ENCODE measurements around the gene FOXP4.
"Not testable (repeated sequence)": the region's sequence is repeated elsewhere in the genome, so short reads cannot be mapped to it uniquely, and the experiment has no call there.

Gene FOXP4

DNA sequence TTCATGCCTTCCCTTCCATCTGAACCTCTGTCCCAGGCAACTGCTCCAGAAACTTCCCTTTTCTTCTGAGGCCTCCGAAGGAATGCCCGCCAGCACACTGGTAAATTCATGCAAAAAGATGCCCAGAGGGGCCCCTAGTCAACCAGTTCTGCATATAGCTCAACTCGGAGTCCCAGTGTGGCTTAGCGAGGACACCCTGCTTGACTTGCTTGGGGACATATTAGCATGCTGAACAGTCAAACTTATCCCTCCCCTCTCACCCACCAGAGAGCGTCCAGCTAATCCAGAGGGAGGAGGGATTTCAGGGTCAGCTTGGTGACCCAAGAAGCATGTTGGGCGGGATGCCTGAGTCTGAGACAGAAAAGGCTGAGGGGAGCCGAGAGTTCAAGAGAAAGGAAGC lies 69.1 kb downstream of the FOXP4 start:
- DNase-seq (ENCODE audit: insufficient read length), result no peak
- FAIRE-seq, result no peak
- TF ChIP-seq POLR2AphosphoS5 (IDR thresholded peaks at IDR 0.05; ENCODE audit: low read depth, low read length) (no peak), TAF1 (IDR thresholded peaks at IDR 0.05; ENCODE audit: borderline replicate concordance, low read depth, low read length) (no peak)

DNA sequence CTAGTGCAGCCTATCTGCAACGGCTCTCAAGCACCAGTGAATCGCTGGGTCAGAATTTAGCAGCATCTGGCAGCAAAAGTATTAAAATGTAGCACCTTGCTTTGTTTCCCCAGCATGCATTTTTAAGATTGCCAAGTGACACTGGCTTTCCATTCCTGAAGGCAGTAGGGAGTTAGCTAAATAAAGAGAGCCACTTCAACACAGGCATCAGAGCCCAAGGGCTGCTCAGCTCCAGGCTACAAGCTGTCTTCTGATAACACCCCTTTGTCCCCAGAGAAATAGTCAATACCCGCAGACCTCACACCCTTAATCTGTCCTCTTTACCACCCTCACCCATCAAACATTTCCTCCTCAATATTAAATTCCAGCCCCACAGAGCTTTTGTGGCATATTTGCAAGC lies 72.4 kb downstream of the FOXP4 start:
- DNase-seq (ENCODE audit: insufficient read length) (no peak), FAIRE-seq (no peak)
- TF ChIP-seq TAF1 (IDR thresholded peaks at IDR 0.05; ENCODE audit: borderline replicate concordance, low read depth, low read length), result no peak
- TF ChIP-seq POLR2AphosphoS5 (IDR thresholded peaks at IDR 0.05; ENCODE audit: low read depth, low read length), result no peak
- no peak for TF ChIP-seq POLR2A (IDR thresholded peaks at IDR 0.05; ENCODE audit: low read depth, low read length)

DNA sequence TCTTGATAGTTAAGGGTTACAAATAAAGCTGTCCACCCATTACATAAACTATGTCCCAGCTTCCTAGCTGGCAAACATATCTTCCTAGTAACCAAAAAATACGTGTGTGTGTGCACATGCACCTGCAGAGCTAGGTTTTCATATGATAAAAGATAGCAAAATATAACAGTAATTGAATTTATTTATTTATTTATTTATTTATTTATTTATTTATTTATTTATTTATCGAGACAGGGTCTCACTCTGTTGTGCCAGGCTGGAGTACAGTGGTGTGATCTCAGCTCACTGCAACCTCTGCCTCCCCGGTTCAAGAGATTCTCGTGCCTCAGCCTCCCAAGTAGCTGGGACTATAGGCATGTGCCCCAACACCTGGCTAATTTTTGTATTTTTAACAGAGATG lies 73.0 kb downstream of the FOXP4 start:
- FAIRE-seq; DNase-seq (ENCODE audit: insufficient read length): not testable (repeated sequence)

- FAIRE-seq (no peak), DNase-seq (ENCODE audit: insufficient read length) (no peak)
- no peak for TF ChIP-seq TAF1 (IDR thresholded peaks at IDR 0.05; ENCODE audit: borderline replicate concordance, low read depth, low read length)
- TF ChIP-seq POLR2A (IDR thresholded peaks at IDR 0.05; ENCODE audit: low read depth, low read length), result no peak
- no peak for TF ChIP-seq POLR2AphosphoS5 (IDR thresholded peaks at IDR 0.05; ENCODE audit: low read depth, low read length)
Measured at GRCh38 chr6:41621367-41621766, 75.2 kb downstream of the FOXP4 start.

GRCh38 chr6:41621802-41622201 lies 75.6 kb downstream of the FOXP4 start:
- FAIRE-seq (no peak), DNase-seq (ENCODE audit: insufficient read length) (no peak)
- no peak for TF ChIP-seq TAF1 (IDR thresholded peaks at IDR 0.05; ENCODE audit: borderline replicate concordance, low read depth, low read length)
- TF ChIP-seq POLR2AphosphoS5 (IDR thresholded peaks at IDR 0.05; ENCODE audit: low read depth, low read length), result no peak
- no peak for TF ChIP-seq POLR2A (IDR thresholded peaks at IDR 0.05; ENCODE audit: low read depth, low read length)

DNA sequence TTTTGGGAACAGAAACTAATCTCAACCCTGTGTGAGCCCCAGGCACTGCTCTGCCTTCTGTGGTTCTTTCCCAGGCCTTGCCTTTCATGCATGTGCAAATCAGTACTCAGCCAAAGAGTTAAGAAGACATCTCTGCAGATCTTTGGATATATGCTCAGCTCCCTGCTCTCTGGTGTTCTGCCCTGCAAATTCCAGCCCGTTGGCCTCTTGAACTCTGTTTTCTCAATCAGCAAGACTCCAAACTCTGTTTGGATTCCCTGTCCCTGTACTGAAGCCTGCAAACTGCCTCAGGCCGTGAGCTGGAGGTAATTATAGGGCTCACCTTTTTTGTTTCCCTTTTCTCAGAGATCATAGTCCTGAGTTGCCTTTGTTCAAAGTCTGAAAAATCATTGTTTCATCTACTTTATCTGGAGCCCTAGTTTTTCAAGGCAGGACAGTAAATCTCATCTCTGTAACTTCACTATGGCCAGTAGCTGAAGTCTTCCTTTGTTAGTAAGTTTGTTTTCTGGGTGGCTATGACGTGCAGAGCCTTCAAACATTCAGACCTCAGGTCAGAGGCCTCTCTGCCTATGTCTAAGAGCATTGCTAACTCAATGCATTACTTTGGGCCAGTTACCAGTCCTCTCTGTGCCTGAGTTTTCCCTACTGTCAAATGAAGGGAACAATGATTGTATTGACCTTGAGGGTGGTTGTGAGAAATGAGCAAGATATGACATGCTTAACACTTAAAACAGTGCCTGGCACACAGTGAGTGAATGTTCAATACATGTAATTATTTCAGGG lies 76.2 kb downstream of the FOXP4 start:
- DNase-seq (ENCODE audit: insufficient read length), result no peak
- TF ChIP-seq TAF1 (IDR thresholded peaks at IDR 0.05; ENCODE audit: borderline replicate concordance, low read depth, low read length) (no peak), POLR2A (IDR thresholded peaks at IDR 0.05; ENCODE audit: low read depth, low read length) (no peak), POLR2AphosphoS5 (IDR thresholded peaks at IDR 0.05; ENCODE audit: low read depth, low read length) (no peak)
- no peak for FAIRE-seq

DNA sequence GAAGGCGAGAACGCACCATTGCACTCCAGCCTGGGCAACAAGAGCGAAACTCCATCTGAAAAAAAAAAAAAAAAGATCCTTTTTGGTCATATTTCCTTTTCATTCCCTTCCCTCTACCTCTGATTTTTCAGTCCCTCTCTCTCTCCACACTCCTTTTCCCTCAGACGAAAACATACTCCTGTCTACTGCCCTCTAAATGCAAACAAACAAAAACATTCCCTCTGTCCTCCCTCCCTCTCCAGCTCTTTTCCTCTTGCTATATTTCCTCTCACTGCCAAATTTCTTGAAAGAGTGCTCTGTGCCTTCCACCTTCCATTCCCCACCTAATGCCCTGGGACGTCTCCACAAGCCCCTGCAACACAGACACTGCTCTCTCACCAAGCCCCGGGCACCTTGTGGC lies 77.1 kb downstream of the FOXP4 start:
- DNase-seq (ENCODE audit: insufficient read length) (no peak), FAIRE-seq (no peak)
- TF ChIP-seq POLR2A (IDR thresholded peaks at IDR 0.05; ENCODE audit: low read depth, low read length), result no peak
- TF ChIP-seq POLR2AphosphoS5 (IDR thresholded peaks at IDR 0.05; ENCODE audit: low read depth, low read length), result no peak

DNA sequence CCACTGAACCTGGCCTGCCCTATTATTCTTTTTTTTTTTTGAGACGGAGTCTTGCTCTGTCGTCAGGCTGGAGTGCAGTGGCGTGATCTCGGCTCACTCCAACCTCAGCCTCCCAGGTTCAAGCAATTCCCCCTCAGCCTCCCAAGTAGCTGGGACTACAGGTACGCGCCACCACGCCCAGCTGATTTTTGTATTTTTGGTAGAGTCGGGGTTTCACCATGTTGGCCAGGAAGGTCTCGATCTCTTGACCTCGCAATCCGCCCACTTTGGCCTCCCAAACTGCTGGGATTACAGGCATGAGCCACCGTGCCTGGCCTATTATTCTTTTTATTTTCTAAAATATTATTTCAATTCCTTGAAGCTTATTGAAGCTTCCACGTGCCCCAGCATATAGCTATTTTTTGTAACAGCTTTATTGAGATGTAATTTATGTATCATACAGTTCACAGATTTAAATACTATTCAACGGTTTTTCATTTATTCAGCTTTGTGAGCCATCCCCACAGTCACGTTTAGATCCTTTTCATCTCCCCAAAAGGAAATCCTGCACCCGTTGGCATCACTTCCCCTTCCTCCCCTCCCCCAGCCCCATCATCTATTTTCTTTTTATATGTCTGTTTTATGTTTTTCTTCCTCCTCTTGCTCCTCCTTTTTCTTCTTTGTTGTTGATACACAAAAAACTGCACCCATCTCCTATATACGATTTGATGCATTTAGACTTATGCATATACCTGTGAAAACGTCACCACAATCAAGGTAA lies 78.6 kb downstream of the FOXP4 start:
- FAIRE-seq (no peak), DNase-seq (ENCODE audit: insufficient read length) (no peak)
- no peak for TF ChIP-seq POLR2AphosphoS5 (IDR thresholded peaks at IDR 0.05; ENCODE audit: low read depth, low read length)
- no peak for TF ChIP-seq TAF1 (IDR thresholded peaks at IDR 0.05; ENCODE audit: borderline replicate concordance, low read depth, low read length)
- TF ChIP-seq POLR2A (IDR thresholded peaks at IDR 0.05; ENCODE audit: low read depth, low read length), result no peak

- TF ChIP-seq POLR2A (IDR thresholded peaks at IDR 0.05; ENCODE audit: low read depth, low read length) (no peak), POLR2AphosphoS5 (IDR thresholded peaks at IDR 0.05; ENCODE audit: low read depth, low read length) (no peak), TAF1 (IDR thresholded peaks at IDR 0.05; ENCODE audit: borderline replicate concordance, low read depth, low read length) (no peak)
- FAIRE-seq, result no peak
- DNase-seq (ENCODE audit: insufficient read length), result no peak
Measured at GRCh38 chr6:41625442-41625841, 79.3 kb downstream of the FOXP4 start.

DNA sequence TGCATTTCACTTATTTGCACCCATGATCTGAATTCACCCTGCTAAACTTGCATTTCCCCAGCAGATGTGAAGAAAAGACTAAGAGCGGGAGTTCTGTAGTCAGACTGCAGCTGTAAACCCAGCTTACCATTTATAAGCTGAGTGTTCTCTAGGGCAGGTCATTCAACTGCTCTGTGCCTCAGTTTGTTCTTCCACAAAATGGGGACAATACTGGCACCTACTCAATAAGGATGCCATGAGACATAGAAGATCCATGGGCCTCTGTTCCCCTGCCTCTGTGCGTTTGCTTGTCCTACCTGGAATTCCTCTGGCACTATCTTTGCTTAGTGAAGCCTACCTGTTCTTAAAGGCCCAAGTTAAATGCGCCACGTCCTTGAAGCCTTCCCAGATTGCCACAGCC lies 79.8 kb downstream of the FOXP4 start:
- DNase-seq (ENCODE audit: insufficient read length), result no peak
- TF ChIP-seq POLR2A (IDR thresholded peaks at IDR 0.05; ENCODE audit: low read depth, low read length) (no peak), POLR2AphosphoS5 (IDR thresholded peaks at IDR 0.05; ENCODE audit: low read depth, low read length) (no peak), TAF1 (IDR thresholded peaks at IDR 0.05; ENCODE audit: borderline replicate concordance, low read depth, low read length) (no peak)
- no peak for FAIRE-seq

- FAIRE-seq, result no peak
- DNase-seq (ENCODE audit: insufficient read length), result no peak
- TF ChIP-seq POLR2AphosphoS5 (IDR thresholded peaks at IDR 0.05; ENCODE audit: low read depth, low read length), result no peak
- no peak for TF ChIP-seq POLR2A (IDR thresholded peaks at IDR 0.05; ENCODE audit: low read depth, low read length)
- TF ChIP-seq TAF1 (IDR thresholded peaks at IDR 0.05; ENCODE audit: borderline replicate concordance, low read depth, low read length), result no peak
Measured at GRCh38 chr6:41626917-41627316, 80.7 kb downstream of the FOXP4 start.

- FAIRE-seq, result no peak
- TF ChIP-seq POLR2AphosphoS5 (IDR thresholded peaks at IDR 0.05; ENCODE audit: low read depth, low read length) (no peak), TAF1 (IDR thresholded peaks at IDR 0.05; ENCODE audit: borderline replicate concordance, low read depth, low read length) (no peak), POLR2A (IDR thresholded peaks at IDR 0.05; ENCODE audit: low read depth, low read length) (no peak)
Measured at GRCh38 chr6:41629128-41629527, 82.9 kb downstream of the FOXP4 start.

More at GRCh38 chr6:41629128-41629527, 82.9 kb downstream of the FOXP4 start:
- DNase-seq (ENCODE audit: insufficient read length), result no peak
